ENCODE results near the gene AIG1.
A peak's percentile ranks its signal among the peaks of the same experiment; 100 is the strongest.

The AIG1 gene

DNA sequence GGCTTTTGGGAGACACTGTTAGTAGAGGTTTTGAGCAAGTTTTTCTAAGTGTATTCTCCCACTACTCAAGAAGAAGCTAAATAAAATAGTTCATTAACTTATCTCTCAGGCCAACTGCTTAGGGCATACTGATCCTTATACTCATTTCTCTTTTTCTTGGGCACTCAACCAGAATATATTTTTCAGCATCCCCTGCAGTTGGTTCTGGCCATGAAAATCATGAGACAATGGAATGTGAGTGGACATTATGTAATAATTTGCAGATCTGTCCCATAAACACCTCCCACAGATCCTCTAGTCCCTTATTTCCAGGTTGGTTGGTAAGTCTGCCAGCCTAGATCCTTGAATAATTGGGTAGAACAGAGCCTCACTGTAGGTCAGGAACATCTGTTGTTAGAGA lies 136.7 kb downstream of the AIG1 start:
- no peak for DNase-seq (ENCODE audit: low read depth)

DNA sequence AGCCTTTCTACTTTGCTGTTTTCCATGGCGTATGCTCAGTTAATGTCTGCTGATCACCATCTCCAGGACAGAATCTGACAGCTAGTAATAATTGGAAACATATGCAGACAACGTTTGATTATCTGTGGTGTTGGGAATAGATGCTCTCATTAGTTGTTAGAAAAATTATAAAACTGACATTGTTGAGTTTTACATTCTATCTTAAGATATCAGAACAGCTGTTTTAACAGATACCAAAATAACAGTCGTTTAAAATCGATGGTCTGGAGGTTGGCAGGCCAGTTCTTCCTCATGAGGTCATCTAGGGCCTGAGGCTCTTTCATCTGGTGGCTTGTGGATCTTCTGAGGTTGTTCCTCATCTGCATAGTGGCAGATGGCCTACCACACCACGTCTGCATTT lies 137.6 kb downstream of the AIG1 start:
- DNase-seq (ENCODE audit: low read depth) = peak; percentile 54

DNA sequence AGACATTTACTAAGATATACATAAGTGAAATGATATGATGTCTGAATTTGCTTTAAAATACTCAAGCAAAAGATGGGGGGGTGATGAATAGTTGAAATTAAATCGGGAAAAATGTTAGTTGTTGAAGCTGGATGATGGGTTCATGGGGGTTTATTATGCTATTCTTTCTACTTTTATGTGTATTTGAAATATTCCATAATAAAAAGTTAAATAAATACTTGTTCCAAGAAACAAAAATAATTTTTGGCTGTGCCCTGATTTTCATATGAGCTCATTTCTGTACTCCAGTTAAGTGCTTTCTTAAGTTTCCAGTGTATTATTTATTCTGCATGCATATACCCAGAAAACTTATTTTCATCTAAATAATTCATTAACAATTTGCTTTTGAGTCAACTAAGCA lies 138.6 kb downstream of the AIG1 start:
- no peak for DNase-seq (ENCODE audit: low read depth)

DNA sequence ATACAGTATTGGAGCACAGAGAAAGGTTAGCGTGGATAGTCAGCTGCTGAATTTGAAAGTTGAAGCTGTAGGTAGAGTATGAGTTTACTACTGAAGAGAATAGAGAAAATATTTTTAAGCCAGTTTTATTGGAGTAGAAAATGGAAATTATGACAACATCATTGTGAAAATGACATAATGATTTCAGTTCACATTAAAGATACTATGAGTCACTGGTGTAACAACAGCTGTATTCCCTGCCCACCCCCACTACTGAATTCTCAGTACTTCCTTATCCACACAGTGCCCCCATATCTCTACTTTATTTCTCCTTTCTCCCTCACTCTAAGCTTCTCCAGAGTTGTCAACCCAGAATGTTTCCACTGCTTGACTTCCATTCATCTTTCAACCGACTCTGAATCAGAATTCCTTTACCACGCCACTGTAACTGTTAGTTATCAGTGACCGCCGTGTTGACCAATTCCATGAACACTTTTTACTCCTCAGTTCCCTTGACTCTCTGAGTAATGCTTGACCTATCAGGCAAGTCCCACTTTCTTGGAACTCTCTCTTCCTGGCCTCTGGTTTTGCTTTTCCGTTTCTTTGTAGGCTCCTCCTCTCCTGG lies 139.6 kb downstream of the AIG1 start:
- no peak for DNase-seq (ENCODE audit: low read depth)

DNA sequence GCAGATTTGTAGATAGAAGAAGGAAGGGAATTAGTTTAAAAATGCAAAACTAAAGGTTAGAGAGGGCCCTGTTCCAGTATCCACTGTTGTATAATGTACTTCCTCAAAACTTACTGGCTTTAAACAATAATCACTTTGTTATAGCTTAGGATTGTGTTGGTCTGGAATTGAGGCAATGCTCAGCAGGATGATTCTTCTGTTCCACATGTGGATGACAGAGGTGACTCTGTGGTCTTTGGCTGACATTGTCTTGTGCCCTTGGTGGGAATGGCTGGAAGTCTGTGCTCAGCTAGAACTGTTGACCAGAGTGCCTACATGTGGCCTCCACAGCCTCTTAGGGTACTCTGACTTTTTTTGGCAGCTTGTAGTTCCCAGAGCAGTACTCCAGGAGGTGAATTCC lies 143.4 kb downstream of the AIG1 start:
- DNase-seq (ENCODE audit: low read depth) = no peak

DNA sequence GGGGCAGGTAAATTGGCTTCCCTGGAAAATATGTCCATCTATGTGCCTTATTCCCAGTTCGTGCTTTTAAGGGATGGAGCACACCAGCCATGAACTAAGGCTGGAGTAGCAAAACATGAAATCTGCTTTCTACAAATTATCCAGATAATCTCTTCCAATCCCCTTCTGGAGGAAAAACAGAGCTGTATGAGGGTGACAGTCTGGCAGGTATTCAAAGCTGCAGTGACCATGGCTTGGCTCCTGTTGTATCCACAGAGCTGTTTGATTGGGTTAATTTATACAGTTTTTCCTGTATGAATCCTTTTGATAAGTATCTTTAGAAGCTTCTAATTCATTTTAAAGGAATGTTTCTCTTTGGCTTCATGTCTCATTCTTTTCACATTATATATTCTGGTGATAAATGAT lies 144.4 kb downstream of the AIG1 start:
- no peak for DNase-seq (ENCODE audit: low read depth)

DNA sequence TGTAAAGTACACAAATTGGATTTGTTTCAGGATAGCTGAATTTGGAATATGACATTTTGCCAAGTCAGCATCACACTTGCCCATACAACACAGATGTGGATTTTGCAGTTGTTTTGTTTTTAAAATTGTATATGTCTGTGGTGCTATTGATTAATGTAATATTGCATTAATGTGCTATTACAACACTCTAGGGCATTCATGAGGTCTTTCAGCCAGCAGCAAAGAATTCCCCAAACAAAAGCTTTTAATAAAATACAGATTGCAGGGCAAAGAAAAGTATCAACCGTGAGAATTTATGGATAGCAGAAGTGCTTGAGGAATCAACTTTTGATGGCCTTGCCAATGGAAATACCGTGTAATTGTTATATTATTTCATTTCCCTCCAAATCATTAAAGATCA lies 144.9 kb downstream of the AIG1 start:
- no peak for DNase-seq (ENCODE audit: low read depth)

DNA sequence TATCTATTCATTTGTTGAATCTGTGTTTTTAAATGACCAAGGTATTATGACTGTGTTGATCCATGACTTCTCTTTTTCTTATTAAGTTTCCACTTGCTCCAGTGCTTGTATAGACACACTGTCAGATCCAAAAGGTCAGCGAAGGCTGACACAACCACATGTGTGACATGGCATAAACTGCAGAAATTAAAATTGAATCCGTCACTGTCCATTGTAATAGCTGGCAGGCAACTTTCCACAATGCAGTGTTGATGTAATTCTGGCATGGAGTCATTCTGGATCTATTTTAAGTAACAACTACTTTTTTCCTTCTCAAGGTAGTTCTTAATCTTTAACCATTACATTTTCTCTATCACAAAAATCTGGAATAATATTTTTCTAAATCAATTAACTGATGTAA lies 145.3 kb downstream of the AIG1 start:
- DNase-seq (ENCODE audit: low read depth) = no peak

DNA sequence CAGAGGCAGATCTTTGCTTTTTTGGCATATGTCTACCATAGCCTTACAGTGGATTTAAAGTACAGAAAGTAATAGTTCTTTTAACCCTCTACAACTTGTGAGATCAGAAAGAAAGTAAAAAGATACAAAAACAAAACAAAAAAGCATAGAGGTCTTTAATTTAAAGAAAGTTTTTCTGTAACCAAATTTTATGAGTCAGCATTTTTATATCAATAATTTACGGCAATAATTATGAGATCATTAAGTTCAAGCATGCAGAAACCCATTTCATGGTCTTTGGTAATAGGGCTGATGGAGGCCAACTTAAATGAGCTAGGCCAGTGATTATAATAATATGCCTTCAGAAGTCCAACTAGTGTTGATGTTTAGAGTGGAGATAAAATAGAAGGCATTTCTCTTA lies 145.9 kb downstream of the AIG1 start:
- DNase-seq (ENCODE audit: low read depth) = no peak

DNA sequence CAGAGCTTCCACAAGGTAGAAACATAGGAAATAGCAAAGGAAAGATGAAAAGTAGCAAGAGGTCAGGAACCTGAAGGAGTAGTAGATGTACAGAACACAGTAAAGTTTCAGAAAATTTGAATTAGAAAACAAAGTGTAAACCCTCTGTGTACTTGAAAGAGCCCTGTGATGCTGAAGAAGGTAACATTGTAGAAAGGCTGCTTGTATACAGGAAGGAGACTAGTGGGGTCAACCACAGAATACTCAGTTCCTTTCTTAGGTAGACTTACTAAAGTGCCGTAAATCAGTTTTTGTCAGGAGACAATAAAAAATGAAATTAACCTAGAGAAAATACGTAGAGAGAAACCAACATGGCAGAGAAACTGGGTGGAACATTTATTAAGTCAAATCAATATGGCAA lies 149.7 kb downstream of the AIG1 start:
- DNase-seq (ENCODE audit: low read depth) = no peak

DNA sequence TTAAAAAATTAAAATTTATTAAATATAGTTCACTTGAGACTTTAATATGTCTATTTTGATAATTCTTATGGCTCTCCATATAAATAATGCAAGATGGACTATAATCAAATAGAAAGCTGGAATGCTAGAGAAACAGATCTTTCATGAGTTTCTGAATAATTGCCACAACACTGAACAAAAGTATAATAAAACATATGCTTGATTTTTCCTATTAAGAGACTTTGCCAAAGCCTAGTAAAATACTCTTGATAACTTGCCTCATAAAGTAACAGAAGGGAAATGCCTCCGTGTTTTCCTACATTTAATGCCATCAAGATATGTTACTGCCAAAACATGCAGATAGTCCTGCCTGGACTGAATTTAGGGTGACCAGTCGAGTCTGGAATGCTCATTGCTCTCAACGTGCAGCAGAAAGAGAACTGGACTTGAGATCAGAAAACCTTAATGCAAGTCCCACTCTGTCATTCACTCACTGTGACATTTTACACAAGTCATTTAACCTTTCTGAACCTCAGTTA lies 153.2 kb downstream of the AIG1 start:
- DNase-seq (ENCODE audit: low read depth) = no peak

DNA sequence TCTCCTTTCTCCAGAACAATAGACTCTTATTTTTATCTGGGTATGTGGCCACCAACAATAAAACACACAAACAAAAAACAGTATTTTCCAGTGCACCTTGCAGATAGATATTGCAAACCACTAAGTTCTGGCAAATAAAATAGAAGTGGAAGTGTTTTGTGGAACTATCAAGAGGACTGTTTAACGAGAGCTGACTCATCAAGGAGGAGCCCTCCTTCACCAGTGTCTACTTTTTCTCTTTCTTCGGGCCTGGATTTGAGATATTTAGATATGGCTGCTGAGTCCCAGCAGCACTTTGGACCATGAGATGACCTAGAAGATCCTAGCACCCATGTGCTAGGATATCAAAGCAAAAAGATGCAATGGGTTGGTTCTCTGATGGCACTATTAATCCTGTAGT lies 154.7 kb downstream of the AIG1 start:
- DNase-seq (ENCODE audit: low read depth) = no peak

DNA sequence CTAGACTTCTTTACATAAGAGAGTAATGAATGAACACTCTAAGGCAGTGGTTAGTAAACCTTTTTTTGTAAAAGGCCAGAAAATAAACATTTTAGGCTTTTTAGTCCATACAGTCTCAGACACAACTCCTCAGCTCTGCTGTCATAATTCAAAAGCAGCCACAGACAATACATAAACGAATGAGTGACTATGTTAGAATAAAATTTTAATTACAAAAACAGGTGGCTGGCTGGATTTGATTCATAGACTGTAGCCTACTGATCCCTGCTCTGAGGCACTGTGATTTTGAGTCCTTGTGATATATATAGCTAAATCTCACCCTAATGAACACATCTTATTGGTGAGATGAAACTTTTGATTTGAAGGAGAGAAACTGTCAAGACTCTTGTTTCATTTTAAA lies 155.1 kb downstream of the AIG1 start:
- no peak for DNase-seq (ENCODE audit: low read depth)

DNA sequence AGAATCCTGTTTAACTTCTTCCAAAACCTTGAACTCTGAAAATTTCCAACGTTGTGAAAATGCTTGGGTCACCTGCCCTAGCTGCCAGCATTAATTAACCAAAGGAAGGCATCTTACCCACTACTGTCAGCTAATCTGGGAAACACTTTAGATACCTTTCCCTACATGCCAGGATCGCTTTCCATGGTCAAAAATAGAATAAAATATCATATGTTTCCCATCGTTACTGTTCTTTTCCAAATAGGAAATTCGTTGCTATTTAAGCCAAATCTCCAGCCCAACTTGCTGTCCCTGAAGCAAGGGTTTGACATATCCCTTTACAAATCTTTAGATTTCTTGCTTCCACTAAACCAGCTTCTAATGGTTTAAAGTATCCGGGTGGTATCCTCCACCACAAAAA lies 157.5 kb downstream of the AIG1 start:
- DNase-seq (ENCODE audit: low read depth) = no peak

DNA sequence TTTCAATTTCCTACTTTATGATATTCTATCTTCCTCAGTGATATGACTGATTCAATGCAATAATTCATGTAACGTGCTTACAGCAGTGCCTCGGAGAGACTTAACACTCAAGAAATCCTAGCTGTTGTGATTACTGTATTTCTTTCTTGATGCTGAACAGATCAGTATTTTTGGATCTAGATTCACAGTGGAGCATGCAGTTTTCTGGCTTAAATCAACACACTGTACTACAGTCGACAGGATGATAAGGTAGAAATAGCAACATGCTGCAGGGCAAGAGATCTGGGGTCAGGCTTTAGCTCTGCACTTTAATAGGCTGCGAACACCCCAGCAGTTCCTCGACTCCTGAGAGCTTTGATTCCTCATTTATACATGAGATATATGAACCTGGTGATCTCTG lies 161.0 kb downstream of the AIG1 start:
- no peak for DNase-seq (ENCODE audit: low read depth)

DNA sequence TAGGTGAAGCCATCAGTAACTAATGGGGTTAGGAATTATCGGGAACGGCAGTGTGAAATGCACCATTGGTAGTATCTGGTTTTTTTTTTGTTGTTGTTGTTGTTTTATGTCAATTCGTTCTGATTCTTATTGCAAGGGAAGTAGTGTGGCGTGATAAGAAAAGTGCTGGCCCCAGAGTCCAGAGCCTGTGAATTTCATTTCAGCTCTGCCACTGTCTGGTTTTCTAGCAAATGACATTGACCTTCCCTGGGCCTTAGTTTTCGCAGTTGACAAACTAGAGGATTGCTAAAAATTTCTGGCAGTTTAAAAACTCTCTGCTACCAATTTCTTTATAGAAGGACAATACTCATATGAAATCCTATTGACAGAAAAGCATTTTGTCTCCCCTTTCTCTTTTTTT lies 161.6 kb downstream of the AIG1 start:
- DNase-seq (ENCODE audit: low read depth) = no peak

DNA sequence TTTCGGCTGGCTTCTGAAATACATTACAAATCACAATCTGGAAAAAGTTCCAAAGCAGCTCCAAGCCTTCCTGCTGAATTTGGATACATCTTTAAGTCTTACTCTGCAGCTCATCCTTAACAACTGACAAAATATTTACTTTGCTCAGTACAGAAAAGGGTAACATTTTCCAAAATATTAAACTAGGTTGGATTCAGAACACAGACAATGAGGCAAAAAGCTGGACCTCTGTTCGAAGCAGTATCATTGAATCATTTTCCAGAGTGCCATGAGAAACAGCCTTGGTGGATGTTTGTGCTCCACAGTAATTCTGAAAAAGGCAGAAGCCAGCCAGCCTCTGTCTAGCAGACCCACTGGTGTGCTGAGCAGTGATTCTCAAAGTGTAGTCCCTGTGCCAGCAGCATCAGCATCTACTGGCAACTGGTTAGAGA lies 162.1 kb downstream of the AIG1 start:
- no peak for DNase-seq (ENCODE audit: low read depth)

DNA sequence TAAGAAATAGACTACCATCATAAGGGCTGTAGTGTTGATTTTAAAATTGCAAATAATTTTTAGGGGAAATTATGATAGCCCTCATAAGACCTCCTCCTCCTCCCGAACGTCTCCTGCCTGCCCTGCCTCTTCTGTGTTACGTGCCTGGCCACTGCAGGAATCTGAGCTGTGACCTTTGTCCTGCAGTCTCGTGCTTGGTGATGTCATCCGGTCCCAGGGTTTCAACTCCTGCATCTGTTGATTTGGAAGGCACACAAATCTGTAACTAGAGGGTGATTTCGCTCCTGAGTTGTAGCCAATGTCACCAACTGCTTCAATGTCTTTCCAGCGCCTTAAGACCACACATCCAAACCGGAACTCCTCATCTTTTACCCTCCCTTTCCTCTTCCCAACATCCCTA lies 163.2 kb downstream of the AIG1 start:
- DNase-seq (ENCODE audit: low read depth) = no peak

DNA sequence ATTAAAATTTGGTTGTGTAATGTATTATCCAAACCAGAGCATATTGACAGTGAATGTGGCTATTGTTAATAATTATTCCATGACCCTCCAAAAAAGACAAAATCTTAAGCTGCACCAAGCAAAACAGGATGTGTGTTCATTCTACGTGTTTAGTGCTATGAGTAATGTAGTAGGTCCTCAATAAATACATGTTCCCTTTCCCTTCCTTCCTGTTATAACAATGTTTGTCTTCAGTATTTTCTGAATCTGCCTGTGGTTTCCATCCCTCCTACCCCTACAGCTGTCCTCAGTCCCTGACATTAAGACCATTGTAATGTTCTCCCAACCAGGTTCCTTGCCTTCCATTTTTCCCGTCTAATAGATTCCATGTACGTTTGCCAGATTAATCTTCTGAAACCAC lies 163.8 kb downstream of the AIG1 start:
- no peak for DNase-seq (ENCODE audit: low read depth)

DNA sequence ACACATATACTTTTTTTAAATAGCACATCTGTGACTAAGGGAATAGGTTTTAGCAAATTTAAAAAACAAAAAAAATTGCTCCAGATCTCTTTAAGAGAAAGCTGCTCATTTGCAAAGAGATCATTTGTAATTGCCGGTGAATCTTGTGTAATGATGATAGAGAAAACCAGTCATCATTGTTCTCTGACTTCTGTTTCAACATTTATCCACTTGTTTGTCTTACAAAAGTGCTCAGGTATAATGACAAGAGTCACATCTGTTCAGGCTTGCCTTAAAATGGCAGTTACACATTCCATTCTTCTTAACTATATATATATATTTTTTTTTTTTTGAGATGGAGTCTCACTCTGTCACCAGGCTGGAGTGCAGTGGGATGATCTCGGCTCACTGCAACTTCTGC lies 165.2 kb downstream of the AIG1 start:
- DNase-seq (ENCODE audit: low read depth) = no peak

DNA sequence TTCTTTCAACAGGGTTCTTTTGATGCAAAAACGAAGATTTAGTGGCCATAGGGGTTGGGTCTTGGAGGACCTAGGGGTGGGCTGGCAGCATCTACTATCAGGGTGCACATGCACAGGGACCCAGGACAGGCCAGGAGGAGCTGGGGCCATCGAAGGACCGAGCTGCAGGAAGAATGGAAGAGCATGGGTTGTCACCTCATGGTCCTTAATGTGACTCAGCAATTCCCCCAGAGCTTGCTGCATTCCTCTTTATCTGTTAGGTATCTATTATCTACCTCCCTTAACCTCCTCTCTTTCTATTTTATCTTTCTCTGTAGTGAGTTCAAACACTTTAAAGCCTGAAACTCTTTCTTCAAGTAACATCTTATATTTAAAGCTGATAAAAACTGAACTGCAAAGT lies 167.0 kb downstream of the AIG1 start:
- DNase-seq (ENCODE audit: low read depth) = no peak

DNA sequence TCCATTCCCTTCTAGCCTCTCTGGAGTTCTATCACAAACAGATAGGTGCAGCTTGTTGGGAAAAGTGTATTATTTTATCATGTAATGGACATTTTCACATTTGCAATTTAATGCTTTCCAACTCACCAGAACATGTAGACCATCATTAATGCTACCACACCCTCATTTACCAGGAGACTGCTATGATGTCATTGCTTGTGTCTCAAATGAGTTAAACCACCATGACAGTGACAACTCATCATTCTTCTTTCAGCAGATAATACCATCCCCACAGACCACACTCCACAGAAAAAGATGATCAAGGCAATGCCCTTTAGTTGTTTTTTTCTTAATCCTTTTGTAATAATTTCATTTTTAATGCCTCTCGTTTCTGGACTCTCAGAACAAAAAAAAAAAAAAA lies 168.7 kb downstream of the AIG1 start:
- no peak for DNase-seq (ENCODE audit: low read depth)

DNA sequence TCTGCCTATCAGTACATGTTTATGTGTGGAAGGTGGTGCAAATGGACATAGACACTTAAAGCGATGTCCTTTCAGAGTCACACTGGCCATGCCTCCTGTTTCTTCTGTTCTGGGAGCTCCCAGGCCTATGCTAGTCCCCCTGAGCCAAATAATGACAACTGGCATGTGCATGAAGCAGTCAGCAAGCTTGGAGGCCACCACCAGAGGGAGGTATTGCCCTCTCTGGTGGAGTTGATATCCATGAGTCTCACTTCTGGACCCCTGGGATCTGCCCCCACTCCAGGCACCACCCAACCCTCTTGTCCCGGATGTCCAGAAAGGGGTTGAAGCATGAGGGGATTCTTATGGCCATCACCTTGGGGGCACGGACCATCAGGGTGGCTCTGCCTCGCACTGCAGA lies 172.2 kb downstream of the AIG1 start:
- DNase-seq (ENCODE audit: low read depth) = no peak

DNA sequence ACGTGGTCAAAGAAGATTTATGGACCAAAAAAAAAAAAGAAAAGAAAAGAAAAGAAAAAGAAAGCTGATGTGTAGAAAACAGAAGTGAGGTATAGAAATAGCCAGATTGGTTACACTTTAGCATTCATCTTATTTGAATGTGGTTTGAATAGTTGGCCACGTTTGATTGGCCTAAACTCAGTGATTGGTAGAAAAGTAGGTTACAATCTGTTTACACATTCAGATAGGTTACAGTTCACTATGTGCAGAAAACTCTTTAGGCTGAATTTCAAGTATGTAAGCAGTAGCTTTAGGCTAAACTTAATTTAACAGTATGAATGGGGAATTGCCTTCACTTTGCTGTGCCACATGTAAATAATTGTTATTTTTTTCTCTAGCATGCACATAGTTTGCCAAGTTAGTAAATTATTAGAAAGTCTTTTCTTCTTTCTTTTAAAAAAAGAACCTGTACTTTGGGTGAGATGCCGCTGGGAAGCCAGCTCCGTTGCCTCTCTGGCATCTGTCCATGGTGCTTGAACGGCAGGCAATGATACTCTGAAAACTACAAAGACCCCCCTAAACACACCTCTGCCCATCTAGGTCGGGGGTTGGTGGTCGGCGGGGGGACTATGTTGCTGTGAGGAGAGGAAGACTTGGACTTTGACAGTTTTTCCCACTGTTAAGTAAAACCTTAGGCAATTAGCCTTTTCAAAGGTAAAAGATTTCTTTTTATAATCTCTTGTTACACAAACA lies 173.0 kb downstream of the AIG1 start:
- no peak for DNase-seq (ENCODE audit: low read depth)
